ENCODE results near the gene KRT79. TPM values are rescaled to one million over a fixed set of nuclear protein-coding genes. Genes with fewer than 3 reads are reported as not detected.

The KRT79 gene
- total RNA-seq, 1 experiment from 2014 or later = not detected

GRCh38 chr12:52845946-52846345 lies 11.8 kb upstream of the KRT79 start:
- Histone ChIP-seq H3K27ac (ENCODE audit: low read length) (no peak overlapping the region), H3K36me3 (ENCODE audit: control insufficient read depth, insufficient read depth, low read length) (no peaks in the 10 kb centered on the region), H3K4me1 (ENCODE audit: control insufficient read depth, insufficient read depth, low read length) (no peaks in the 10 kb centered on the region), H3K9me3 (ENCODE audit: control insufficient read depth, insufficient read depth, low read depth, low read length) (no peaks in the 10 kb centered on the region), H3K4me3 (ENCODE audit: low read depth in 2 of 2, low read length in 2 of 2) (no peak overlapping the region), H3K27me3 (ENCODE audit: control insufficient read depth, insufficient read depth, low read length) (no peaks in the 10 kb centered on the region)
- intact Hi-C loops (cut with micrococcal nuclease; ENCODE audit: unreplicated experiment) (no loop called here), in situ Hi-C loops (cut with HindIII; ENCODE audit: low pct_unique_long_range_greater_than_20kb, low sequenced_read_pairs) (no loop called here)
- ATAC-seq = no peak
- ChIA-PET CTCF (no interaction called here), POLR2A (interaction anchor here (0.7 kb wide), 1 partner anchor 264 kb away, joined by 4 read pairs; no protein-coding TSS in a partner anchor)
- no TSS peak for BruUV-seq (replicated peaks)
- no peak for TF ChIP-seq SIN3A (IDR thresholded peaks at IDR 0.05; ENCODE audit: borderline replicate concordance, insufficient read depth, low read depth, low read length)
- no peak for DNase-seq (ENCODE audit: low read depth, low spot score)

GRCh38 chr12:52844386-52844785 lies 10.3 kb upstream of the KRT79 start:
- no peaks in the 10 kb centered on the region for H3K36me3 ChIP-seq (ENCODE audit: control insufficient read depth, insufficient read depth, low read length)
- CTCF ChIA-PET = no interaction called here
- DNase-seq (ENCODE audit: low read depth, low spot score) (no peak), ATAC-seq (no peak)
- TF ChIP-seq REST (IDR thresholded peaks at IDR 0.05; ENCODE audit: insufficient read depth in 1 of 2, low read depth in 2 of 2, low read length in 1 of 2) = no peak
- in situ Hi-C loops (cut with HindIII; ENCODE audit: low pct_unique_long_range_greater_than_20kb, low sequenced_read_pairs) = no loop called here
- no peak overlapping the region for H3K27ac ChIP-seq (ENCODE audit: low read length)
- no TSS peak for BruUV-seq (replicated peaks)
- intact Hi-C loops (cut with micrococcal nuclease; ENCODE audit: unreplicated experiment) = no loop called here
- no peak overlapping the region for H3K4me3 ChIP-seq (ENCODE audit: low read depth in 2 of 2, low read length in 2 of 2)
- H3K9me3 ChIP-seq (ENCODE audit: control insufficient read depth, insufficient read depth, low read depth, low read length) = no peaks in the 10 kb centered on the region
- no peaks in the 10 kb centered on the region for H3K4me1 ChIP-seq (ENCODE audit: control insufficient read depth, insufficient read depth, low read length)
- no peaks in the 10 kb centered on the region for H3K27me3 ChIP-seq (ENCODE audit: control insufficient read depth, insufficient read depth, low read length)
- POLR2A ChIA-PET = no interaction called here

- DNase-seq (ENCODE audit: low read depth, low spot score) (no peak), ATAC-seq (no peak)
- intact Hi-C loops (cut with micrococcal nuclease; ENCODE audit: unreplicated experiment) = no loop called here
- CTCF ChIA-PET = no interaction called here
- no peak overlapping the region for H3K4me3 ChIP-seq (ENCODE audit: low read depth in 2 of 2, low read length in 2 of 2)
- POLR2A ChIA-PET = interaction anchor here (1.0 kb wide), 1 partner anchor 11 kb away, joined by 3 read pairs; no protein-coding TSS in a partner anchor
- no TSS peak for BruUV-seq (replicated peaks)
- no peaks in the 10 kb centered on the region for H3K9me3 ChIP-seq (ENCODE audit: control insufficient read depth, insufficient read depth, low read depth, low read length)
- in situ Hi-C loops (cut with HindIII; ENCODE audit: low pct_unique_long_range_greater_than_20kb, low sequenced_read_pairs) = no loop called here
- no peaks in the 10 kb centered on the region for H3K36me3 ChIP-seq (ENCODE audit: control insufficient read depth, insufficient read depth, low read length)
- TF ChIP-seq POLR2AphosphoS5 (IDR thresholded peaks at IDR 0.05; ENCODE audit: low read depth, low read length) (no peak), SIN3A (IDR thresholded peaks at IDR 0.05; ENCODE audit: borderline replicate concordance, insufficient read depth, low read depth, low read length) (no peak), CTCF (IDR thresholded peaks at IDR 0.05) (no peak), TCF7L2 (IDR thresholded peaks at IDR 0.05; ENCODE audit: low read depth, low read length) (no peak), REST (IDR thresholded peaks at IDR 0.05; ENCODE audit: insufficient read depth in 1 of 2, low read depth in 2 of 2, low read length in 1 of 2) (no peak)
- H3K27ac ChIP-seq (ENCODE audit: low read length) = no peak overlapping the region
- no peaks in the 10 kb centered on the region for H3K27me3 ChIP-seq (ENCODE audit: control insufficient read depth, insufficient read depth, low read length)
- H3K4me1 ChIP-seq (ENCODE audit: control insufficient read depth, insufficient read depth, low read length) = peaks cover 3% of the 10 kb centered on the region; the same call in 1 of the 2 replicates
Measured at GRCh38 chr12:52839436-52840105, 5.5 kb upstream of the KRT79 start.

Measured in Panc1 (cell line).